HepG2 (cell line): Measurements from ENCODE around the gene SYT7. TPM values are rescaled to one million over a fixed set of nuclear protein-coding genes. Genes with fewer than 3 reads are reported as not detected.
A peak's percentile ranks its signal among the peaks of the same experiment; 100 is the strongest.

Source experiments
- ARID2 ChIP-seq: sonication (generic); formaldehyde crosslinking; IDR thresholded peaks from 2 replicates; pipeline ENCODE4 v1.8.1; 2022; ENCODE audit warnings: mild to moderate bottlenecking, missing genetic modification reagents, borderline replicate concordance
- MATR3 ChIP-seq: sonication (generic); formaldehyde crosslinking; IDR thresholded peaks from 2 replicates; pipeline ENCODE4 v1.4.0; 2020; ENCODE audit warnings: missing genetic modification reagents
- PAX8 ChIP-seq: sonication (generic); formaldehyde crosslinking; IDR thresholded peaks from 2 replicates; pipeline ENCODE4 v1.8.0; 2022; ENCODE audit warnings: mild to moderate bottlenecking, missing genetic modification reagents, borderline replicate concordance
- WIZ ChIP-seq: sonication (generic); formaldehyde crosslinking; IDR thresholded peaks from 2 replicates; pipeline ENCODE4 v1.5.1; 2020; ENCODE audit warnings: mild to moderate bottlenecking, missing genetic modification reagents
- ZFAT ChIP-seq: sonication (generic); formaldehyde crosslinking; conservative IDR thresholded peaks from 2 replicates; pipeline ENCODE4 v1.8.1; 2023; ENCODE audit warnings: missing genetic modification reagents, inconsistent platforms
- ZFP36L1 ChIP-seq: sonication (generic); formaldehyde crosslinking; IDR thresholded peaks from 2 replicates; pipeline ENCODE4 v1.8.0; 2022; ENCODE audit warnings: mild to moderate bottlenecking, missing genetic modification reagents, moderate library complexity
- ZFP36L2 ChIP-seq: sonication (generic); formaldehyde crosslinking; IDR thresholded peaks from 2 replicates; pipeline ENCODE4 v1.4.0; 2020; ENCODE audit warnings: missing genetic modification reagents
- ZNF292 ChIP-seq: sonication (generic); formaldehyde crosslinking; IDR thresholded peaks from 2 replicates; pipeline ENCODE4 v1.8.1; 2022; ENCODE audit warnings: mild to moderate bottlenecking, low read depth, missing genetic modification reagents, borderline replicate concordance
- ZNF501 ChIP-seq: sonication (generic); formaldehyde crosslinking; IDR thresholded peaks from 2 replicates; pipeline ENCODE4 v1.5.1; 2020; ENCODE audit warnings: mild to moderate bottlenecking, moderate library complexity, missing genetic modification reagents
- ZNF605 ChIP-seq: sonication (generic); formaldehyde crosslinking; IDR thresholded peaks from 2 replicates; pipeline ENCODE4 v1.8.0; 2022; ENCODE audit warnings: mild to moderate bottlenecking, missing genetic modification reagents
- polyA plus RNA-seq, 8 experiments: library from polyadenylated mRNA; depleted of rRNA in 3 of 8; stranded (reverse) in 7 of 8; unstranded in 1 of 8; fragments of >200 nt; fragmentation: Illumina TruSeq in 4 of 8; extraction: Trizol in 4 of 8; gene quantifications; 2 replicates each; pipeline versions ENCODE4 v1.2.1 to v1.2.3, GENCODE V29; 2011 to 2016; ENCODE audit warnings: low read depth in 4 of 8, missing spikeins in 1 of 8, mixed read lengths in 1 of 8; ENCODE audit not compliant: insufficient read depth in 1 of 8
- total RNA-seq, 5 experiments: library from RNA; depleted of rRNA; stranded (reverse); fragments of >200 nt; fragmentation: Illumina TruSeq; extraction: Trizol; gene quantifications; 2 replicates each; pipeline ENCODE4 v1.2.3, GENCODE V29; 2016; ENCODE audit warnings: low read depth in 1 of 5
- TF ChIP-seq, protein P1 (sequence below): sonication (generic); formaldehyde crosslinking; conservative IDR thresholded peaks from 2 replicates; pipeline ENCODE4 v1.4.0; 2020; ENCODE audit warnings: missing genetic modification reagents
- TF ChIP-seq, protein P2 (sequence below): sonication (generic); formaldehyde crosslinking; IDR thresholded peaks from 2 replicates; pipeline ENCODE4 v1.5.0; 2020; ENCODE audit warnings: mild to moderate bottlenecking, missing genetic modification reagents, borderline replicate concordance
- TF ChIP-seq, protein P3 (sequence below): sonication (generic); formaldehyde crosslinking; IDR thresholded peaks from 2 replicates; pipeline ENCODE4 v1.4.0; 2020; ENCODE audit warnings: low read depth, mild to moderate bottlenecking, missing genetic modification reagents
- TF ChIP-seq, protein P4 (sequence below): sonication (generic); formaldehyde crosslinking; IDR thresholded peaks from 2 replicates; pipeline ENCODE4 v1.8.0; 2022; ENCODE audit warnings: missing genetic modification reagents, mild to moderate bottlenecking, borderline replicate concordance

SYT7 gene
- total and polyA plus RNA-seq, 2 of the 13 experiments (the other 11 are each of a cell fraction or from before 2014, with no cell fraction given): 1.4 to 4.4 TPM

DNA sequence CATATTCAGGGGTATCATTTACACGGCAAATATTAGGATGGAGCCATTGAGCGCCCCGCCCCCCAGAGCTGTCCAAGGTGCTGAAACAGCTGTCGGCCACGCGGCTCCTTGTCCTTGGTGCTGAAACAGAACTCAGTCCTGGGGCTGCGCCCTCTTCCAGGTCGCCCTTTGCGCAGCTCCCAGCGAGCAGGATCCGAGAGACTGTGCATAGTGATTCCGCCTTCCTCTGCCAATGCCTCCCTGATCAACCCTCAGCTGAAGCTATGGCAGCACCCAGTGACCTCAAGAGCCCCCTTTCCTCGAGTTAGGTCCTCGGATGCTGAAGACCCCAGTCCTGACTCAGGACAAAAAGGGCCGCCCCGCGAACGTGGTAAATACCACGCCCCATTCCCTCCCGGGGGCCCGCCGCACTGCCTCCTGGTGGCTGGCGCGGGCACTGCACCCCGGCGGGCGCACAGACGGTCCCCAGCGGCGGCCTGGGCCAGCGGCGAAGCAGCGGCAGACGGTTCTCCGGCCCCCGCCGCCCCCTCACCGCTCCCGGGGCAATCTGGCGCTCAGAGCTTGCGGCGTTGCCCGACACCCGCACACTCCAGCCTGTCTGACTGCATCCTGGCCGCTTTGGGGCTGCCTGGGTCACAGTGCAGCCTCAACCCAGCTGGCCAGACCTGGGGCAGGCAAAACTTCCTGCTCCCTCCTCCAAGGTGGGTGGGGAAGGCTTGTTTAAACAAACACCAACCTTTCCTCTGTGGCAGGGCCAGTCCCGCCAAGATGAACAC lies 13.4 kb downstream of the SYT7 start (continued):
- TF ChIP-seq, protein P1, sequence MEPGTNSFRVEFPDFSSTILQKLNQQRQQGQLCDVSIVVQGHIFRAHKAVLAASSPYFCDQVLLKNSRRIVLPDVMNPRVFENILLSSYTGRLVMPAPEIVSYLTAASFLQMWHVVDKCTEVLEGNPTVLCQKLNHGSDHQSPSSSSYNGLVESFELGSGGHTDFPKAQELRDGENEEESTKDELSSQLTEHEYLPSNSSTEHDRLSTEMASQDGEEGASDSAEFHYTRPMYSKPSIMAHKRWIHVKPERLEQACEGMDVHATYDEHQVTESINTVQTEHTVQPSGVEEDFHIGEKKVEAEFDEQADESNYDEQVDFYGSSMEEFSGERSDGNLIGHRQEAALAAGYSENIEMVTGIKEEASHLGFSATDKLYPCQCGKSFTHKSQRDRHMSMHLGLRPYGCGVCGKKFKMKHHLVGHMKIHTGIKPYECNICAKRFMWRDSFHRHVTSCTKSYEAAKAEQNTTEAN: peak; percentile 99
- TF ChIP-seq ZFAT (CRISPR knock-in tag) (peak; percentile 98), ZFP36L1 (CRISPR knock-in tag) (peak; percentile 100), ZNF292 (CRISPR knock-in tag) (peak; percentile 90; the same call in 1 of the 2 replicates), MATR3 (CRISPR knock-in tag) (no peak), ARID2 (CRISPR knock-in tag) (peak; percentile 99), WIZ (CRISPR knock-in tag) (peak; percentile 100), ZNF605 (peak; percentile 100), ZNF501 (CRISPR knock-in tag) (peak; percentile 100), ZFP36L2 (CRISPR knock-in tag) (peak; percentile 99), PAX8 (CRISPR knock-in tag) (peak; percentile 100)
- TF ChIP-seq, protein P2, sequence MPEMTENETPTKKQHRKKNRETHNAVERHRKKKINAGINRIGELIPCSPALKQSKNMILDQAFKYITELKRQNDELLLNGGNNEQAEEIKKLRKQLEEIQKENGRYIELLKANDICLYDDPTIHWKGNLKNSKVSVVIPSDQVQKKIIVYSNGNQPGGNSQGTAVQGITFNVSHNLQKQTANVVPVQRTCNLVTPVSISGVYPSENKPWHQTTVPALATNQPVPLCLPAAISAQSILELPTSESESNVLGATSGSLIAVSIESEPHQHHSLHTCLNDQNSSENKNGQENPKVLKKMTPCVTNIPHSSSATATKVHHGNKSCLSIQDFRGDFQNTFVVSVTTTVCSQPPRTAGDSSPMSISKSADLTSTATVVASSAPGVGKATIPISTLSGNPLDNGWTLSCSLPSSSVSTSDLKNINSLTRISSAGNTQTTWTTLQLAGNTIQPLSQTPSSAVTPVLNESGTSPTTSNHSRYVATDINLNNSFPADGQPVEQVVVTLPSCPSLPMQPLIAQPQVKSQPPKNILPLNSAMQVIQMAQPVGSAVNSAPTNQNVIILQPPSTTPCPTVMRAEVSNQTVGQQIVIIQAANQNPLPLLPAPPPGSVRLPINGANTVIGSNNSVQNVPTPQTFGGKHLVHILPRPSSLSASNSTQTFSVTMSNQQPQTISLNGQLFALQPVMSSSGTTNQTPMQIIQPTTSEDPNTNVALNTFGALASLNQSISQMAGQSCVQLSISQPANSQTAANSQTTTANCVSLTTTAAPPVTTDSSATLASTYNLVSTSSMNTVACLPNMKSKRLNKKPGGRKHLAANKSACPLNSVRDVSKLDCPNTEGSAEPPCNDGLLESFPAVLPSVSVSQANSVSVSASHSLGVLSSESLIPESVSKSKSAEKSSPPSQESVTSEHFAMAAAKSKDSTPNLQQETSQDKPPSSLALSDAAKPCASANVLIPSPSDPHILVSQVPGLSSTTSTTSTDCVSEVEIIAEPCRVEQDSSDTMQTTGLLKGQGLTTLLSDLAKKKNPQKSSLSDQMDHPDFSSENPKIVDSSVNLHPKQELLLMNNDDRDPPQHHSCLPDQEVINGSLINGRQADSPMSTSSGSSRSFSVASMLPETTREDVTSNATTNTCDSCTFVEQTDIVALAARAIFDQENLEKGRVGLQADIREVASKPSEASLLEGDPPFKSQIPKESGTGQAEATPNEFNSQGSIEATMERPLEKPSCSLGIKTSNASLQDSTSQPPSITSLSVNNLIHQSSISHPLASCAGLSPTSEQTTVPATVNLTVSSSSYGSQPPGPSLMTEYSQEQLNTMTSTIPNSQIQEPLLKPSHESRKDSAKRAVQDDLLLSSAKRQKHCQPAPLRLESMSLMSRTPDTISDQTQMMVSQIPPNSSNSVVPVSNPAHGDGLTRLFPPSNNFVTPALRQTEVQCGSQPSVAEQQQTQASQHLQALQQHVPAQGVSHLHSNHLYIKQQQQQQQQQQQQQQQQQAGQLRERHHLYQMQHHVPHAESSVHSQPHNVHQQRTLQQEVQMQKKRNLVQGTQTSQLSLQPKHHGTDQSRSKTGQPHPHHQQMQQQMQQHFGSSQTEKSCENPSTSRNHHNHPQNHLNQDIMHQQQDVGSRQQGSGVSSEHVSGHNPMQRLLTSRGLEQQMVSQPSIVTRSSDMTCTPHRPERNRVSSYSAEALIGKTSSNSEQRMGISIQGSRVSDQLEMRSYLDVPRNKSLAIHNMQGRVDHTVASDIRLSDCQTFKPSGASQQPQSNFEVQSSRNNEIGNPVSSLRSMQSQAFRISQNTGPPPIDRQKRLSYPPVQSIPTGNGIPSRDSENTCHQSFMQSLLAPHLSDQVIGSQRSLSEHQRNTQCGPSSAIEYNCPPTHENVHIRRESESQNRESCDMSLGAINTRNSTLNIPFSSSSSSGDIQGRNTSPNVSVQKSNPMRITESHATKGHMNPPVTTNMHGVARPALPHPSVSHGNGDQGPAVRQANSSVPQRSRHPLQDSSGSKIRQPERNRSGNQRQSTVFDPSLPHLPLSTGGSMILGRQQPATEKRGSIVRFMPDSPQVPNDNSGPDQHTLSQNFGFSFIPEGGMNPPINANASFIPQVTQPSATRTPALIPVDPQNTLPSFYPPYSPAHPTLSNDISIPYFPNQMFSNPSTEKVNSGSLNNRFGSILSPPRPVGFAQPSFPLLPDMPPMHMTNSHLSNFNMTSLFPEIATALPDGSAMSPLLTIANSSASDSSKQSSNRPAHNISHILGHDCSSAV (CRISPR knock-in tag): peak; percentile 96
- TF ChIP-seq, protein P3, sequence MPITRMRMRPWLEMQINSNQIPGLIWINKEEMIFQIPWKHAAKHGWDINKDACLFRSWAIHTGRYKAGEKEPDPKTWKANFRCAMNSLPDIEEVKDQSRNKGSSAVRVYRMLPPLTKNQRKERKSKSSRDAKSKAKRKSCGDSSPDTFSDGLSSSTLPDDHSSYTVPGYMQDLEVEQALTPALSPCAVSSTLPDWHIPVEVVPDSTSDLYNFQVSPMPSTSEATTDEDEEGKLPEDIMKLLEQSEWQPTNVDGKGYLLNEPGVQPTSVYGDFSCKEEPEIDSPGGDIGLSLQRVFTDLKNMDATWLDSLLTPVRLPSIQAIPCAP (CRISPR knock-in tag): peak; percentile 100
- TF ChIP-seq, protein P4, sequence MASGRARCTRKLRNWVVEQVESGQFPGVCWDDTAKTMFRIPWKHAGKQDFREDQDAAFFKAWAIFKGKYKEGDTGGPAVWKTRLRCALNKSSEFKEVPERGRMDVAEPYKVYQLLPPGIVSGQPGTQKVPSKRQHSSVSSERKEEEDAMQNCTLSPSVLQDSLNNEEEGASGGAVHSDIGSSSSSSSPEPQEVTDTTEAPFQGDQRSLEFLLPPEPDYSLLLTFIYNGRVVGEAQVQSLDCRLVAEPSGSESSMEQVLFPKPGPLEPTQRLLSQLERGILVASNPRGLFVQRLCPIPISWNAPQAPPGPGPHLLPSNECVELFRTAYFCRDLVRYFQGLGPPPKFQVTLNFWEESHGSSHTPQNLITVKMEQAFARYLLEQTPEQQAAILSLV: peak; percentile 100
